ENCODE data around the gene MLC1. TPM values are rescaled to one million over a fixed set of nuclear protein-coding genes. Genes with fewer than 3 reads are reported as not detected.

The MLC1 gene
- total RNA-seq, 1 donor from 2014 or later = not detected

- Histone ChIP-seq H3K4me3 (ENCODE audit: low read depth, low read length) (no peak overlapping the region), H3K27me3 (ENCODE audit: control insufficient read depth, insufficient read depth, low read length) (peaks cover 34% of the 10 kb centered on the region), H3K36me3 (ENCODE audit: control insufficient read depth, insufficient read depth, low read length) (no peaks in the 10 kb centered on the region)
- peak; percentile 85 for TF ChIP-seq CTCF (IDR thresholded peaks at IDR 0.05; ENCODE audit: insufficient read depth, low read length, poor library complexity, severe bottlenecking)
- DNase-seq (ENCODE audit: low read depth) = peak; percentile 4
Measured at GRCh38 chr22:50030297-50031188, 54.7 kb downstream of the MLC1 start.

- TF ChIP-seq CTCF (IDR thresholded peaks at IDR 0.05; ENCODE audit: insufficient read depth, low read length, poor library complexity, severe bottlenecking) = no peak
- peak; percentile 5 for DNase-seq (ENCODE audit: low read depth)
Measured at GRCh38 chr22:50027639-50028537, 57.3 kb downstream of the MLC1 start.

GRCh38 chr22:50025993-50026392 is 59.2 kb downstream of the MLC1 start:
- TF ChIP-seq CTCF (IDR thresholded peaks at IDR 0.05; ENCODE audit: insufficient read depth, low read length, poor library complexity, severe bottlenecking) = no peak
- Histone ChIP-seq H3K4me3 (ENCODE audit: low read depth, low read length) (no peak overlapping the region), H3K36me3 (ENCODE audit: control insufficient read depth, insufficient read depth, low read length) (no peaks in the 10 kb centered on the region), H3K27me3 (ENCODE audit: control insufficient read depth, insufficient read depth, low read length) (peaks cover 18% of the 10 kb centered on the region)
- no peak for DNase-seq (ENCODE audit: low read depth)

More at GRCh38 chr22:50027639-50028537, 57.3 kb downstream of the MLC1 start:
- no peaks in the 10 kb centered on the region for H3K36me3 ChIP-seq (ENCODE audit: control insufficient read depth, insufficient read depth, low read length)
- H3K4me3 ChIP-seq (ENCODE audit: low read depth, low read length) = no peak overlapping the region
- peaks cover 28% of the 10 kb centered on the region for H3K27me3 ChIP-seq (ENCODE audit: control insufficient read depth, insufficient read depth, low read length)

GRCh38 chr22:50022171-50022819 is 62.9 kb downstream of the MLC1 start:
- no peak for TF ChIP-seq CTCF (IDR thresholded peaks at IDR 0.05; ENCODE audit: insufficient read depth, low read length, poor library complexity, severe bottlenecking)
- DNase-seq (ENCODE audit: low read depth) = no peak
- Histone ChIP-seq H3K4me3 (ENCODE audit: low read depth, low read length) (no peak overlapping the region), H3K36me3 (ENCODE audit: control insufficient read depth, insufficient read depth, low read length) (no peaks in the 10 kb centered on the region), H3K27me3 (ENCODE audit: control insufficient read depth, insufficient read depth, low read length) (peaks cover 8% of the 10 kb centered on the region)

- Histone ChIP-seq H3K27me3 (ENCODE audit: control insufficient read depth, insufficient read depth, low read length) (peaks cover 22% of the 10 kb centered on the region), H3K36me3 (ENCODE audit: control insufficient read depth, insufficient read depth, low read length) (no peaks in the 10 kb centered on the region), H3K4me3 (ENCODE audit: low read depth, low read length) (no peak overlapping the region)
- no peak for DNase-seq (ENCODE audit: low read depth)
- no peak for TF ChIP-seq CTCF (IDR thresholded peaks at IDR 0.05; ENCODE audit: insufficient read depth, low read length, poor library complexity, severe bottlenecking)
Measured at GRCh38 chr22:50020606-50021005, 64.6 kb downstream of the MLC1 start.

All from kidney epithelial cell (primary cell).